Ovary (tissue), 9 donors: Measurements from ENCODE around the gene KCNJ3. TPM values are rescaled to one million over a fixed set of nuclear protein-coding genes. Genes with fewer than 3 reads are reported as not detected.

Experiments
- DNase-seq, 5 donors: peaks; one replicate each; pipeline ENCODE4 v3.0.0-alpha.2; 2019 to 2020
- H3K27ac ChIP-seq, 2 donors: fragments of 200-600 bp; one replicate each; pipeline versions ENCODE4 v1.5.1 to v1.8.0; 2019 to 2022
- H3K27me3 ChIP-seq: fragments of 200-600 bp; one replicate; pipeline ENCODE4 v1.8.0; 2022
- H3K36me3 ChIP-seq: fragments of 200-600 bp; sonication (generic); one replicate; pipeline ENCODE4 v1.5.1; 2019
- H3K4me1 ChIP-seq: one replicate; pipeline ENCODE4 v1.8.1; 2013; ENCODE audit warnings: mild to moderate bottlenecking, moderate library complexity; ENCODE audit not compliant: insufficient read depth
- H3K4me3 ChIP-seq: fragments of 200-600 bp; sonication (generic); one replicate; pipeline ENCODE4 v1.5.1; 2017
- H3K9me3 ChIP-seq, 2 donors: fragments of 200-600 bp in 1 of 2; sonication (generic) in 1 of 2; one replicate each; pipeline versions ENCODE4 v1.5.1 to v1.8.1; 2013 to 2019; ENCODE audit warnings: mild to moderate bottlenecking in 1 of 2, moderate library complexity in 1 of 2
- CTCF ChIP-seq, 3 donors: fragments of 450-650 bp in 2 of 3; fragments of 200-600 bp in 1 of 3; IDR thresholded peaks; one replicate each; pipeline versions ENCODE4 v1.5.1 to v1.8.0; 2016 to 2022; ENCODE audit warnings: antibody characterized with exemption in 3 of 3, mild to moderate bottlenecking in 1 of 3
- EP300 ChIP-seq: sonication (generic); formaldehyde crosslinking; IDR thresholded peaks from one replicate; pipeline ENCODE4 v1.6.1; 2017; ENCODE audit warnings: antibody characterized with exemption
- POLR2A ChIP-seq: fragments of 450-650 bp; IDR thresholded peaks from one replicate; pipeline ENCODE4 v1.6.1; 2017; ENCODE audit warnings: antibody characterized with exemption, mild to moderate bottlenecking, moderate library complexity
- WGBS, 3 donors: extraction: QIAGEN DNeasy Blood & Tissue Kit in 1 of 3; methylation state at CpG; one replicate each; pipeline versions ENCODE4 v1.1.5 to v1.1.7; 2013 to 2017; 5-methylcytosine and 5-hydroxymethylcytosine counted together
- intact Hi-C, 4 donors: fragments of 100-400 bp; cut with DNase I; formaldehyde crosslinking; loops; one replicate each; pipeline versions ENCODE4 v1.11.0 to v1.15.1; 2022 to 2023
- polyA plus RNA-seq, 2 donors: library from polyadenylated mRNA; stranded (reverse); fragments of 200-250 nt in 1 of 2; fragments of 350-450 nt in 1 of 2; fragmentation: Illumina TruSeq in 1 of 2; extraction: RNeasy Lipid Tissue Mini Kit (QIAGEN cat#74804) in 1 of 2; gene quantifications; one replicate each; pipeline ENCODE4 v1.2.3, GENCODE V29; 2013 to 2014
- total RNA-seq, 7 donors: library from RNA; depleted of rRNA in 2 of 7; stranded (reverse); fragments of >200 nt in 2 of 7; fragmentation: NEBNext Ultra II Directional in 3 of 7; extraction: Animal tissue kit (Norgen Biotek cat#: 25700) in 3 of 7; gene quantifications; one replicate each; pipeline versions ENCODE4 v1.1.0 to v1.2.4, GENCODE V29; 2016 to 2023
- donor health status: DM: no; HTN: no; CAD: no; lungs with moderate emphysema.
- donor health status: DM: no; HTN: no; CAD: no.
- donor health status: Bipolar disorder and iron deficiency.
- donor health status: DM: yes; HTN: yes; CAD: no.
- donor health status: DM: no; HTN: no; CAD: no.
- donor health status: DM: yes; HTN: yes; CAD: no.

KCNJ3 gene
- total and polyA plus RNA-seq, 9 donors: under 0.01 to 1.4 (median 0.32) TPM; not detected in 3

- H3K36me3 ChIP-seq: no peaks in the 10 kb centered on the region
- intact Hi-C loops: no loop called here
- WGBS, 3 donors: 69 to 89% (median 82%) methylated on average over 4 of the region's 4 CpGs
- H3K27ac ChIP-seq: no peak overlapping the region
- H3K4me1 ChIP-seq: no peaks in the 10 kb centered on the region
- H3K27me3 ChIP-seq: no peaks in the 10 kb centered on the region
- TF ChIP-seq POLR2A (no peak), EP300 (no peak), CTCF (IDR thresholded peaks at IDR 0.05) (no peak)
- no peaks in the 10 kb centered on the region for H3K9me3 ChIP-seq
- DNase-seq: no peak
- no peak overlapping the region for H3K4me3 ChIP-seq
These were observed 78.3 kb downstream of the KCNJ3 start for GRCh38 chr2:154776825-154777224.

- no peak for DNase-seq
- intact Hi-C loops: no loop called here
- no peaks in the 10 kb centered on the region for H3K4me1 ChIP-seq
- 33 to 36% (median 34%) methylated on average over 1 of the region's 1 CpG for WGBS, 3 donors
- H3K36me3 ChIP-seq: no peaks in the 10 kb centered on the region
- no peaks in the 10 kb centered on the region for H3K9me3 ChIP-seq
- no peak for TF ChIP-seq POLR2A
- TF ChIP-seq EP300: no peak
- H3K27me3 ChIP-seq: no peaks in the 10 kb centered on the region
- no peak overlapping the region for H3K27ac ChIP-seq
- no peak overlapping the region for H3K4me3 ChIP-seq
These were observed 95.9 kb downstream of the KCNJ3 start for GRCh38 chr2:154794406-154794805.

- Histone ChIP-seq H3K27me3 (no peaks in the 10 kb centered on the region), H3K27ac (no peak overlapping the region), H3K4me3 (no peak overlapping the region), H3K9me3 (no peaks in the 10 kb centered on the region), H3K4me1 (no peaks in the 10 kb centered on the region), H3K36me3 (no peaks in the 10 kb centered on the region)
- intact Hi-C loops: no loop called here
- no peak for TF ChIP-seq CTCF (IDR thresholded peaks at IDR 0.05)
- TF ChIP-seq POLR2A: no peak
- no peak for TF ChIP-seq EP300
- WGBS, 3 donors: 66 to 73% (median 68%) methylated on average over 3 of the region's 3 CpGs
- no peak for DNase-seq
These were observed 97.2 kb downstream of the KCNJ3 start for GRCh38 chr2:154795651-154796050.

GRCh38 chr2:154804451-154804850, 106.0 kb downstream of the KCNJ3 start:
- H3K36me3 ChIP-seq: no peaks in the 10 kb centered on the region
- TF ChIP-seq CTCF (IDR thresholded peaks at IDR 0.05): no peak
- TF ChIP-seq POLR2A: no peak
- TF ChIP-seq EP300: no peak
- H3K27ac ChIP-seq: no peak overlapping the region
- H3K4me3 ChIP-seq: no peak overlapping the region
- no peak for DNase-seq
- no peaks in the 10 kb centered on the region for H3K27me3 ChIP-seq
- H3K9me3 ChIP-seq: no peaks in the 10 kb centered on the region
- intact Hi-C loops: no loop called here
- H3K4me1 ChIP-seq: no peaks in the 10 kb centered on the region

- Histone ChIP-seq H3K4me3 (no peak overlapping the region), H3K27ac (no peak overlapping the region), H3K27me3 (no peaks in the 10 kb centered on the region), H3K4me1 (no peaks in the 10 kb centered on the region), H3K36me3 (no peaks in the 10 kb centered on the region), H3K9me3 (no peaks in the 10 kb centered on the region)
- no peak for TF ChIP-seq CTCF (IDR thresholded peaks at IDR 0.05)
- no peak for TF ChIP-seq POLR2A
- intact Hi-C loops: no loop called here
- no peak for DNase-seq
- 78 to 87% (median 85%) methylated on average over 1 of the region's 1 CpG for WGBS, 3 donors
These were observed 115.1 kb downstream of the KCNJ3 start for GRCh38 chr2:154813636-154814035.
